HG02623 (cell line): ENCODE data around the gene IRX2.

Experiments
- ATAC-seq: cut with Tn5 transposase; IDR thresholded peaks from one replicate; pipeline ENCODE4 v1.9.1; 2021; ENCODE audit warnings: moderate library complexity; ENCODE audit not compliant: unreplicated experiment

The IRX2 gene

DNA sequence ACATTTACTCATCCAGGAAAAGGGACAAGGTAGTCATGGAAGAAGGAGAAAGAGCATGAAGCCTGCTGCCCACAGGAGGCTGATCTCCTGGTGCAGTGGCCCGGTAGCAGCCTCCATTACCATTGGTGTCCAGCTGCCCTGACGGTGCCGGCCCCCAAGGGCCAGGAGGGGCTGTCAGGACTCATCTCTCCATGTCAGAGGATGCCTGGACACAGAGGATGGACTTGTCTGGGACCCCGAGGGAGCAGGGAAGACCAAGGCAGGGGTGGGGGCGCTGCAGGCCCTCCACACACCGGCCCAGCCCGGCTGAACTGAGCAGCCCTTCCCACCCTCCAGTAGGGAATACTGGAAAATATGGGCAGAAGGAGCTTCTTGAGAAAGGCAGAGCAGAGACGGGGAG lies 52.2 kb downstream of the IRX2 start:
- no peak for ATAC-seq

DNA sequence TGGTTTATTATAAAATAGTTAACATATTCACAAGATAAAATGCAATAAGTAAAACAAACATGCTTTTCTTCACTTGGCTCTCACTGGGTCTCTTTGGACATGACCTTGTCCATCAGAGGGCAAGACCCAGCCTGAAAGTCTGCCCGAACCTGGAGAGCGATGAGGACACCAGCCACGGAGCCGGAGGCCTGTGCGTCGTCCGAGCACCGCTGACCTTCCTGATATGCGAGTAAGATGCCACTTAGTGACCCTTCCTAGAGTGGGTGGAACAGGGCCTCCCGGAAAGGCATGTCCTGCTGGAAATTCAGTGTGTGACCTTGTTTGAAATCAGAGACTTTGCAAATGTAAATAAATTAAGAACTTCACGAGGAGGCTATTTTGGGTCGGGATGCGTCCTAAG lies 52.9 kb downstream of the IRX2 start:
- ATAC-seq, result no peak

DNA sequence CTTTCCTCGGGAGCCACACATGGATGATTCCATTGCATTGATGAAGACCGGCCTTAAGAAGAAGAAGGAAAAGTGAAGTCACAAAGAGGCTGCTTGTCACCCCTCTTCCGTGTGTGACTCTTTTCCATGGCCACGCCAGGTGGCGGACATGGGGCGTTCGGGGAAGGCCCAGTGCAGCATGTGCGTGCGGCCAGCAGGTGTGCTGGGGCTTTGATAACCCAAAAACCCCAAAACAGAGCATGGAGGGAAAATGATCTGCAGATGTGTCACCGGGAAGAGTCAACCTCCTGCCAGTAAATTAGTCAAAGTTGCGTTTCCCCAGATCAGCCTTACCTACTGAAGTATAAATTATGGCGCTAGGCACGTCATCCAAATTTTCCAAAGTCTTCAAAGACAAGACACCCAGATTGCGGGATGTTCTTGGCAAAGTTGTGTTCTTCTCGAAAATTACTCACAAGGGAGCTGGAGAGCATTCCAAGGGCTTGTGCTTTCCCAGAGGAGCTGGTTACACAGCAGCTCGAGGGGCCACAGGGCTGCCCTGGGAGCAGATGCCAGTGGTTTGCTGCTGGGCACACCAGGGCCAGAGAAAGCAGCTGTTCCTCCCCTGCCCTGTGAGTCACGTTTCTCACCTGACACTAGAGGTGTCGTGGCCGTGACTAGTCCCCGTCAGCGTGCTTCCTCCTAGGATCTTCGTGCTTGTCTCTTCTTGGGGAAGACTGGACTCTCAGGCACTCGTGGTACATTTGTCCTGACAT lies 53.9 kb downstream of the IRX2 start:
- no peak for ATAC-seq

DNA sequence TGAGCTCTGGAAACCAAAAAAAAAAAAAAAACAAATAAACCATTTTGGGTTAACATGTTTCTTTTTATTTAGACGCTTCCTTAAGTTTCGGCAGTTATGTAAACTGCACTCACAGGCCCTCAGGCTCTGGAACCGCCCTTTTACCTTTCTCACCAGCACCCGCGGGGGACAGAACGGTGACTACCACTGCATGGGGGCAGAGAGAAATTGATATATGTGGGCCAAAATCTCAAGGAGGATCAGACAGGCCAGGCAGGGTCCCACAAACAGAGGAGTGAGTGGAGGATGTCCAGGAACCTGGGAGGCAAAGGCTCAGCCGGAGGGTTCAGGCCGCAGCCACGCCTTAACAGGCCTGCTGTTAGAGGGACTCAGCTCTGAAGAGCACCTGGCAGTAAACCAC lies 54.4 kb downstream of the IRX2 start:
- ATAC-seq, result no peak
